Fibroblast of lung (primary cell): ENCODE data around the gene OXTR.

ENCODE experiments used
- EZH2 ChIP-seq: IDR thresholded peaks from 2 replicates; pipeline ENCODE4 v1.5.1; 2012; ENCODE audit warnings: low read length, control low read depth, mild to moderate bottlenecking; ENCODE audit errors: missing control alignments
- TF ChIP-seq, protein P1 (sequence below), 2 donors: IDR thresholded peaks in 1 of 2; conservative IDR thresholded peaks in 1 of 2; 1 replicate in 1 of 2; 2 replicates in 1 of 2; pipeline ENCODE4 v1.5.1; 2011 to 2012; ENCODE audit warnings: low read length in 2 of 2, control low read depth in 1 of 2, inconsistent platforms in 1 of 2, low read depth in 1 of 2, mild to moderate bottlenecking in 1 of 2

DNA sequence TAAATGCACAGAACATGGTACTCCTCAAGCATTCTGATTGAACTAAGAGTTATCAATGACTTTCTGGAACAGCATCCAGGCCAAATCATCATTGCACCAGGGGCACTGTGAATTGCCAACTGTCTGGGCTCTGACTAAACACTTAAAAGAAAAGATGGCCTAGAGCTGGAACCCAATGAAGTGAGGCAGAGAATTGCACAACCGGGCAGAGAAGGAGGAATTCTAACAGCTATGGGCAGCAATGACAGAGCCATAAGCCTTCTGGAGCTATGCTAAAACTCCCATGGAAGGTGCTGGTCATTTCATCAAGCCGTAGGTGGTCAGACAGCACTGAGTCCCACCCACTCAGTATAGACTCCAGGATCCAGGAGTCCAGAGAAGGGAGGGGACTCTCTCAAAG is 48.1 kb upstream of the OXTR start:
- TF ChIP-seq, protein P1, sequence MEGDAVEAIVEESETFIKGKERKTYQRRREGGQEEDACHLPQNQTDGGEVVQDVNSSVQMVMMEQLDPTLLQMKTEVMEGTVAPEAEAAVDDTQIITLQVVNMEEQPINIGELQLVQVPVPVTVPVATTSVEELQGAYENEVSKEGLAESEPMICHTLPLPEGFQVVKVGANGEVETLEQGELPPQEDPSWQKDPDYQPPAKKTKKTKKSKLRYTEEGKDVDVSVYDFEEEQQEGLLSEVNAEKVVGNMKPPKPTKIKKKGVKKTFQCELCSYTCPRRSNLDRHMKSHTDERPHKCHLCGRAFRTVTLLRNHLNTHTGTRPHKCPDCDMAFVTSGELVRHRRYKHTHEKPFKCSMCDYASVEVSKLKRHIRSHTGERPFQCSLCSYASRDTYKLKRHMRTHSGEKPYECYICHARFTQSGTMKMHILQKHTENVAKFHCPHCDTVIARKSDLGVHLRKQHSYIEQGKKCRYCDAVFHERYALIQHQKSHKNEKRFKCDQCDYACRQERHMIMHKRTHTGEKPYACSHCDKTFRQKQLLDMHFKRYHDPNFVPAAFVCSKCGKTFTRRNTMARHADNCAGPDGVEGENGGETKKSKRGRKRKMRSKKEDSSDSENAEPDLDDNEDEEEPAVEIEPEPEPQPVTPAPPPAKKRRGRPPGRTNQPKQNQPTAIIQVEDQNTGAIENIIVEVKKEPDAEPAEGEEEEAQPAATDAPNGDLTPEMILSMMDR (conservative IDR thresholded peaks at IDR 0.05 in 1 of 2, IDR thresholded peaks at IDR 0.05 in 1 of 2; ENCODE audit: low read depth in 1 of 2, low read length in 2 of 2): no peak
- TF ChIP-seq EZH2: no peak
